ENCODE results near the gene ZNF99. TPM values are rescaled to one million over a fixed set of nuclear protein-coding genes. Genes with fewer than 3 reads are reported as not detected.

ZNF99 gene
- polyA plus RNA-seq (2011; rRNA removed), result not detected in 2 replicates
- polyA plus RNA-seq (2012; cell fraction: cytosol; rRNA removed), result not detected in 2 replicates
- not detected in 2 replicates for polyA plus RNA-seq (2012; cell fraction: nucleus; rRNA removed)
- polyA plus RNA-seq (2017; fragmentation: RNase III; extraction: RNeasy Plus Mini Kit Qiagen cat#74134 plus additional on column Dnase treatment), result not detected in 3 replicates
- not detected in 2 replicates for polyA minus RNA-seq (2011; rRNA and poly(A)+ RNA removed)

GRCh38 chr19:22783651-22784410 is at the start of gene ZNF99:
TSS of gene ZNF99 (minus strand) at chr19:22784151. CDS start at chr19:22784016, 135 bp downstream.
- Histone ChIP-seq H3K4me2 (no peak within 1 kb of the TSS), H3K9me3 (peaks cover 38% of the 10 kb centered on the region; the same call in 2 of the 3 replicates), H3K27ac (no peak within 1 kb of the TSS), H3K4me3 (no peak within 1 kb of the TSS), H3K4me1 (no peaks in the 10 kb centered on the region)
- ChIA-PET CTCF (interaction anchor here (0.7 kb wide), 1 partner anchor 8 kb away, joined by 3 read pairs; no protein-coding TSS in a partner anchor), POLR2A (no interaction called here)
- 41% methylated on average over 35 of the region's 36 CpGs for WGBS (ENCODE audit: missing lambda C conversion rate)
- no peak for ATAC-seq
- TF ChIP-seq USF2 (IDR thresholded peaks at IDR 0.05), result no peak
- TF ChIP-seq E2F6 (IDR thresholded peaks at IDR 0.05; ENCODE audit: borderline replicate concordance, low read depth), result no peak
- no peak for TF ChIP-seq POLR2A (IDR thresholded peaks at IDR 0.05; ENCODE audit: low read length)
- no peak for TF ChIP-seq CBX8 (IDR thresholded peaks at IDR 0.05)
- no peak for TF ChIP-seq EP300 (IDR thresholded peaks at IDR 0.05)
- no peak for TF ChIP-seq ZFP36 (IDR thresholded peaks at IDR 0.05; ENCODE audit: borderline replicate concordance, partially characterized antibody)
- no peak for TF ChIP-seq HES2 (IDR thresholded peaks at IDR 0.05)
- TF ChIP-seq ESRRA (IDR thresholded peaks at IDR 0.05; ENCODE audit: borderline replicate concordance, low read length), result no peak
- TF ChIP-seq BHLHE40 (IDR thresholded peaks at IDR 0.05; ENCODE audit: low read depth, low read length), result no peak
- no peak for TF ChIP-seq MYC (IDR thresholded peaks at IDR 0.05; ENCODE audit: borderline replicate concordance, low read length)
- TF ChIP-seq ATOH8 (CRISPR knock-in tag; IDR thresholded peaks at IDR 0.05; ENCODE audit: low read depth), result no peak
- TF ChIP-seq ZSCAN20 (CRISPR knock-in tag; IDR thresholded peaks at IDR 0.05), result no peak
- no peak for TF ChIP-seq TP53 (CRISPR knock-in tag; IDR thresholded peaks at IDR 0.05)
- no peak for TF ChIP-seq EHMT2 (IDR thresholded peaks at IDR 0.05; ENCODE audit: low read depth)
- FAIRE-seq, result no peak
- no peak for DNase-seq (ENCODE audit: low read depth in 1 of 2, low spot score in 1 of 2)

GRCh38 chr19:22832031-22832762 is 48.2 kb upstream of the ZNF99 start, which contains the start of gene ZNF723:
TSS of gene ZNF723 (plus strand) at chr19:22832291. CDS start at chr19:22832380, 89 bp downstream.
- no peak for ATAC-seq
- no peak for TF ChIP-seq ZC3H11A (IDR thresholded peaks at IDR 0.05)
- TF ChIP-seq REST (IDR thresholded peaks at IDR 0.05), result no peak
- TF ChIP-seq CBX8 (IDR thresholded peaks at IDR 0.05), result no peak
- TF ChIP-seq PBX3 (IDR thresholded peaks at IDR 0.05), result no peak
- Histone ChIP-seq H3K9me3 (peaks cover 52% of the 10 kb centered on the region), H3K4me1 (no peaks in the 10 kb centered on the region), H3K27ac (no peak within 1 kb of the TSS), H3K4me3 (no peak within 1 kb of the TSS), H3K4me2 (no peak within 1 kb of the TSS)
- ChIA-PET POLR2A (no interaction called here), CTCF (interaction anchor here (0.6 kb wide), 1 partner anchor 15 kb away, joined by 3 read pairs; no protein-coding TSS in a partner anchor)
- DNase-seq (ENCODE audit: low read depth in 1 of 2, low spot score in 1 of 2), result no peak
- WGBS (ENCODE audit: missing lambda C conversion rate), result 28% methylated on average over 30 of the region's 31 CpGs
- no peak for FAIRE-seq

Measured in A549 (cell line).